ENCODE results near the gene IRAK2. TPM values are rescaled to one million over a fixed set of nuclear protein-coding genes. Genes with fewer than 3 reads are reported as not detected.
"Not testable (repeated sequence)": the region's sequence is repeated elsewhere in the genome, so short reads cannot be mapped to it uniquely, and the experiment has no call there.

The IRAK2 gene
- total RNA-seq, 2 experiments from 2014 or later: 5.1 to 5.2 TPM

- H3K36me3 Mint-ChIP-seq (ENCODE audit: low read depth): peaks cover 33% of the 10 kb centered on the region
- POLR2A ChIA-PET: interaction anchor here (1.1 to 2.0 kb wide), 9 partner anchors 13 to 178 kb away, joined by 3 to 14 read pairs (median 6); partner anchors contain the start of genes FANCD2, SEC13 and TATDN2
- DNase-seq: peak; percentile 32
- peak overlapping the region; percentile 96 for H3K27ac Mint-ChIP-seq
- no peaks in the 10 kb centered on the region for H3K27me3 Mint-ChIP-seq
- CTCF ChIA-PET: interaction anchor here (1.2 to 1.3 kb wide), 2 partner anchors 9 to 81 kb away, joined by 3 read pairs; no protein-coding TSS in a partner anchor
- no peaks in the 10 kb centered on the region for H3K9me3 Mint-ChIP-seq
- H3K4me1 Mint-ChIP-seq: peaks cover 42% of the 10 kb centered on the region
- peak overlapping the region; percentile 85 for H3K4me3 Mint-ChIP-seq
Measured at GRCh38 chr3:10142707-10143560, 21.8 kb upstream of the IRAK2 start.

- DNase-seq: no peak
Measured at GRCh38 chr3:10145685-10146084, 19.0 kb upstream of the IRAK2 start.

DNA sequence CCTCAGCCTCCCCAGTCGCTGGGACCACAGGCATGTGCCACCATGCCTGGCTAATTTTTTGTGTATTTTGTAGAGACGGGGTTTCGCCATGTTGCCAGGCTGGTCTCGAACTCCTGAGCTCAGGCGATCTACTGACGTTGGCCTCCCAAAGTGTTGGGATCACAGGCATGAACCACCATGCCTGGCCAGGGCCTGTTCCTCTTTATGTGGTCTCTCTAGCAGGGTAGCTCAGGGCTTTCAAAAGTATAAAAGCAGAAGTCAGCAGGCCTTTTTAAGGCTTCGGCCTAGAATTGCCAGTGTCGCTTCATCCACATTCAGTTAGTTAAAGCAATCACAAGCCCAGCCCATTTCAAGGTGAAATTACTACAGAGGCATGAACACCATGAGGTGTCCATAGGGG, 15.5 kb upstream of the IRAK2 start:
- no peak for DNase-seq
- Mint-ChIP-seq H3K9me3 (no peaks in the 10 kb centered on the region), H3K36me3 (ENCODE audit: low read depth) (peaks cover 62% of the 10 kb centered on the region), H3K4me3 (no peak overlapping the region), H3K27ac (no peak overlapping the region), H3K27me3 (no peaks in the 10 kb centered on the region), H3K4me1 (peaks cover 21% of the 10 kb centered on the region)
- CTCF ChIA-PET: no interaction called here
- POLR2A ChIA-PET: no interaction called here

More at GRCh38 chr3:10145685-10146084, 19.0 kb upstream of the IRAK2 start:
- CTCF ChIA-PET: interaction anchor here (0.7 to 1.5 kb wide), 2 partner anchors 102 to 121 kb away, joined by 3 read pairs; partner anchors contain the start of gene TATDN2
- Mint-ChIP-seq H3K9me3 (no peaks in the 10 kb centered on the region), H3K27ac (no peak overlapping the region), H3K27me3 (no peaks in the 10 kb centered on the region), H3K36me3 (ENCODE audit: low read depth) (peaks cover 52% of the 10 kb centered on the region), H3K4me3 (peak overlapping the region; percentile 15), H3K4me1 (peaks cover 42% of the 10 kb centered on the region)
- POLR2A ChIA-PET: no interaction called here

DNA sequence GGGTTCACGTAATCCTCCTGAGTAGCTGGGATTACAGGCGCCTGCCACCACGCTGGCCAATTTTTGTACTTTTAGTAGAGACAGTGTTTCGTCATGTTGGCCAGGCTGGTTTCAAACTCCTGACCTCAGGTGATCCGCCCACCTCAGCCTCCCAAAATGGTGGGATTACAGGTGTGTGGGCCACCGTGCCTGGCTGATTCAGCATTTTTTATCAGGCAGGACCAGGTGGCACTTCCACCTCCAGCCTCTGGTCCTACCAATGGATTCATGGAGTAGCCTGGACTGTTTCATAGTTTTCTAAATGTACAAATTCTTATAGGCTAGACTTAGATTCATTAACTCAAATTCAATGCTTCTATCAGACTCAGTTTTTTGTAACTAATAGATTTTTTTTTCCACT, 13.7 kb upstream of the IRAK2 start:
- POLR2A ChIA-PET: interaction anchor here (1.0 kb wide), 1 partner anchor 9 kb away, joined by 3 read pairs; the partner anchor contains the start of gene VHL
- H3K4me3 Mint-ChIP-seq: no peak overlapping the region
- H3K36me3 Mint-ChIP-seq (ENCODE audit: low read depth): peaks cover 68% of the 10 kb centered on the region

DNA sequence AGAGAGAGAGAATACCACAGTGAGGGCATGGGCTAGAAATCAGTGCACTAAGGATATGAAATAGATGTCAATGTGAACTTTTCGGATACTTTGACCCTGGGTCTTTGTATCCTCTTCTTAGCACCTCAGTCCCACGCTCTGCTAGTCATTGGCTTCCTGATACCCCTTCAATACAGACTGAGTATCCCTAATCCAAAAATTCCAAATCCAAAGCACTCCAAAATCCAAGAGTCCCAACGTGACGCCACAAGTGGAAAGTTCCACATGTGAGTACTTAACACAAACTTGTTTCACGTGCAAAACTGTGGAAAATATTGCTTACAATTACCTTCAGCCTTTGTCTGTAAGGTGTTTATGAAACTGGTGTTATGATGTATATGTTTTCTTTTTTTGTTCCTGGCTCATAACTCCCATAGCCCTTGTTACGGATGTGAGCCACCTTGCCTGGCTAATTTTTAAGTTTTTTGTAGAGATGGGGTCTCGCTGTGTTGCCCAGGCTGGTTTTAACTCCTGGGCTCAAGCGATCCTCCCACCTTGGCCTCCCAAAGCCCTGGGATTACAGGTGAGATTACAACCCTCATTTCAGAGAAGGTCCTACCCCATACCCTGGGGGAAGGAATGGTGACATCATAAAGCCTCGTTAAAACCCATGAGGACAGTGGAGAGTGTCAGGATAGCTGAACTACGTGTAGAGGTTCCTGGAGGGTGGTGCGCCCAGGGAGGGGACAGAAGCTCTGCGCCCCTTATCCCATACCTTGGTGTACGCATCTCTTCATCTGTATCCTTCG, 10.2 kb upstream of the IRAK2 start:
- POLR2A ChIA-PET: no interaction called here
- Mint-ChIP-seq H3K9me3 (no peaks in the 10 kb centered on the region), H3K4me1 (no peaks in the 10 kb centered on the region), H3K4me3 (no peak overlapping the region), H3K36me3 (ENCODE audit: low read depth) (peaks cover 58% of the 10 kb centered on the region), H3K27ac (no peak overlapping the region), H3K27me3 (no peaks in the 10 kb centered on the region)
- DNase-seq: no peak
- CTCF ChIA-PET: interaction anchor here (1.0 kb wide), 1 partner anchor 38 kb away, joined by 4 read pairs; no protein-coding TSS in a partner anchor

More for the DNA sequence above, 13.7 kb upstream of the IRAK2 start:
- no peak for DNase-seq
- Mint-ChIP-seq H3K9me3 (no peaks in the 10 kb centered on the region), H3K27ac (no peak overlapping the region), H3K27me3 (no peaks in the 10 kb centered on the region), H3K4me1 (peaks cover 9% of the 10 kb centered on the region)
- CTCF ChIA-PET: interaction anchor here (1.3 to 2.4 kb wide), 2 partner anchors 73 to 113 kb away, joined by 3 to 11 read pairs; no protein-coding TSS in a partner anchor

DNA sequence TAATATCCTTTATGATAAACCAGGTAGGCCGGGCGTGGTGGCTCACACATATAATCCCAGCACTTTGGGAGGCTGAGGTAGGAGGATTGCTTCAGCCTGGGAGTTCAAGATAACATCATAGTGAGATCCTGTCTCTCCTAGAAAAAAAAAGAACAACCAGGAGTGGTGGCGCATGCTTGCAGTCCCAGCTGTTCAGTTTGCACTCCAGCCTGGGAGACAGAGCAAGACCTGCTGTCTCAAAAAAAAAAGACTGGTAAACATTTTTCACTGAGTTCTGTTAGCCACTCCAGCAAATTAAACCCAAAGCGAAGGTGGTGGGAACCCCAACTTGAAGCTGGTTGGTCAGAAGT, 9.6 kb upstream of the IRAK2 start:
- H3K9me3 Mint-ChIP-seq: no peaks in the 10 kb centered on the region
- DNase-seq: no peak
- no peak overlapping the region for H3K4me3 Mint-ChIP-seq
- CTCF ChIA-PET: no interaction called here
- no peaks in the 10 kb centered on the region for H3K4me1 Mint-ChIP-seq
- H3K27me3 Mint-ChIP-seq: no peaks in the 10 kb centered on the region
- H3K36me3 Mint-ChIP-seq (ENCODE audit: low read depth): peaks cover 53% of the 10 kb centered on the region
- POLR2A ChIA-PET: no interaction called here
- no peak overlapping the region for H3K27ac Mint-ChIP-seq

DNA sequence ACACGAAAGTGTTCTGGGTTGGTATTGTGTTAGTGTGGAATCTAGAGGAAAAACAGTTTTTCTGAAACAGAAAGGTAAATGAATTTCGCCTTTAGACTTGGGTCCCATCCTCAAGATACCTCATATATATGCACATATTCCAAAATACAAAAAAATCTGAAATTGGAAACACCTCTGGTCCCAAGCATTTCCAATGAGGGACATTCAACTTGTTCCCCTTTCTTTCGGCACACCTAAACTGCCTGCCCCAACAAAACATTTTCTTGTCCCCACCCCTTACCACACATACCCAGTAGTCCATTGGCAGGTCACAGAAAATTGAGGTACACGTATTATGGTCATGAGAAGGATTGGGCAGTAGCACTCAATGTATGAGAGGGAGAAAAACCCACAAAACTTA, 9.1 kb upstream of the IRAK2 start:
- no peak overlapping the region for H3K27ac Mint-ChIP-seq
- H3K4me3 Mint-ChIP-seq: no peak overlapping the region
- H3K36me3 Mint-ChIP-seq (ENCODE audit: low read depth): peaks cover 47% of the 10 kb centered on the region
- ChIA-PET CTCF (no interaction called here), POLR2A (interaction anchor here (1.2 kb wide), 1 partner anchor 10 kb away, joined by 3 read pairs; no protein-coding TSS in a partner anchor)
- H3K4me1 Mint-ChIP-seq: no peaks in the 10 kb centered on the region
- no peaks in the 10 kb centered on the region for H3K9me3 Mint-ChIP-seq
- DNase-seq: no peak
- H3K27me3 Mint-ChIP-seq: no peaks in the 10 kb centered on the region

GRCh38 chr3:10157031-10157430, 7.7 kb upstream of the IRAK2 start:
- POLR2A ChIA-PET: interaction anchor here (0.6 kb wide), 1 partner anchor 118 kb away, joined by 3 read pairs; no protein-coding TSS in a partner anchor
- CTCF ChIA-PET: interaction anchor here (0.6 kb wide), 1 partner anchor 56 kb away, joined by 6 read pairs; no protein-coding TSS in a partner anchor
- Mint-ChIP-seq H3K36me3 (ENCODE audit: low read depth) (peaks cover 35% of the 10 kb centered on the region), H3K4me3 (no peak overlapping the region), H3K27ac (no peak overlapping the region), H3K9me3 (no peaks in the 10 kb centered on the region), H3K4me1 (peaks cover 3% of the 10 kb centered on the region), H3K27me3 (no peaks in the 10 kb centered on the region)
- DNase-seq: no peak

- H3K9me3 Mint-ChIP-seq, H3K27me3 Mint-ChIP-seq, H3K27ac Mint-ChIP-seq, DNase-seq, H3K4me3 Mint-ChIP-seq, H3K4me1 Mint-ChIP-seq, POLR2A ChIA-PET: not testable (repeated sequence)
- H3K36me3 Mint-ChIP-seq (ENCODE audit: low read depth): peaks cover 22% of the 10 kb centered on the region
- CTCF ChIA-PET: interaction anchor here (0.6 to 3.6 kb wide), 2 partner anchors 105 to 256 kb away, joined by 3 to 10 read pairs; no protein-coding TSS in a partner anchor
Measured at GRCh38 chr3:10158555-10158954, 6.2 kb upstream of the IRAK2 start.

DNA sequence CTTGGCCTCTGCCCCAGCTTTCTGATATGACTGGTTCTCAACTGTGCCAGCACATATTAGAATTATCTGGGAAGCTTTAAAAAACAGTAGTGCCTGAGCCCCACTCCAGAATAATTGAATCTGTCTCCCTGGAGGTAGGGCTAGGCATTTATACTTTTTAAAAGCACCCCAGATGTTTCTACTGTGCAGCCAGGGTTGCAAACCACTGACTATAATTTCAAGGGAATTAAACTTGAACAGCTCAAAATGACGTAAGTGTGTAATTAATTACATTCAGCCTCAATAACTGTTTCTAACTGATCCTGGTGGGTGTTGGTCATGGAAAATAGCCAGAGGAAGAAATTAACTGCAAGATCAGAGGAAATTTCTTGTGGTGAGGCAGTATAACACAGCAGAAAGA, 4.4 kb upstream of the IRAK2 start:
- Mint-ChIP-seq H3K4me3 (no peak overlapping the region), H3K27ac (no peak overlapping the region), H3K4me1 (peaks cover 11% of the 10 kb centered on the region), H3K9me3 (no peaks in the 10 kb centered on the region), H3K27me3 (no peaks in the 10 kb centered on the region), H3K36me3 (ENCODE audit: low read depth) (peaks cover 12% of the 10 kb centered on the region)
- DNase-seq: no peak
- ChIA-PET CTCF (interaction anchor here (0.7 to 3.6 kb wide), 3 partner anchors 16 to 103 kb away, joined by 3 to 10 read pairs (median 5); partner anchors contain the start of gene VHL), POLR2A (interaction anchor here (0.8 kb wide), 1 partner anchor 60 kb away, joined by 3 read pairs; no protein-coding TSS in a partner anchor)

DNA sequence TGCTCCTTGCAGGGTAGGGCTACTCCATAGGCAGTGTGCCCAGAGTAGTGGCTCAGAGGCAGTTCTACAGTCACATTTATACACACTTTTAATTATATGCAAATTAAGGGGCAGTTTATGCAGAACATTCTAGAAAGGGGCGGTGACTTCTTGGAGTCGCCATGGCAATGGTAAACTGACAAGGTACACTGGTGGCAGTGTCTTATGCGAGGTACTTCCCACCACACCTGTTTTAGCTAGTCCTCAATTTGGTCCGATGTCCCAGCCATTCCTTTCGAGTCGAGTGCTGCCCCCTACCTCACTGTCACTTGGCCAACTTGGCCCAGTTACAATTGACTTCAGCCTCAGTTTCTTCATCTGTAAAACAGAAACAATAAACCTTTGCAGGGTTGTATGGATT, 3.8 kb upstream of the IRAK2 start:
- Mint-ChIP-seq H3K4me3 (no peak overlapping the region), H3K27me3 (no peaks in the 10 kb centered on the region), H3K27ac (no peak overlapping the region), H3K36me3 (ENCODE audit: low read depth) (peaks cover 6% of the 10 kb centered on the region), H3K4me1 (peaks cover 12% of the 10 kb centered on the region), H3K9me3 (no peaks in the 10 kb centered on the region)
- POLR2A ChIA-PET: interaction anchor here (0.8 kb wide), 1 partner anchor 59 kb away, joined by 3 read pairs; no protein-coding TSS in a partner anchor
- CTCF ChIA-PET: interaction anchor here (1.2 to 3.6 kb wide), 3 partner anchors 32 to 103 kb away, joined by 3 to 10 read pairs (median 4); no protein-coding TSS in a partner anchor
- DNase-seq: no peak

DNA sequence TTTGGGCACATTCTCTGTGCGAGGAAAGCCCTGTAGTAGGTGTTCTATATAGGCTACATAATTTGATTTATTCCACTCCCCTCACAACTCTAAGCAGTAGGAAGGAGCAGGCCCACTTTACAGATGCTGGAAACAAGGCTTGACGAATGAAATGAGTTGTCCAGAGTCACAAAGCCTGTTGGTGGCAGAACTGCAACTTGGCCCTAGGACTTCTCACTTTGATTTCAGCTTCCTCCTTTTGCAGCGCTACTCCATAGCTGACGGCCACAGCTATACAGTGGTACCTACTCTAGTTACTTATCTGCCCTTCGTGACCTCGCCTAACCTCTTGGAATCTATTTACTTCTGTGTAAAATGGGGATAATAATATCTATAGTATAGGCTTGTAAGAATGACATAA, 2.5 kb upstream of the IRAK2 start:
- DNase-seq: no peak
- Mint-ChIP-seq H3K4me3 (no peak overlapping the region), H3K36me3 (ENCODE audit: low read depth) (no peaks in the 10 kb centered on the region), H3K27ac (no peak overlapping the region), H3K27me3 (no peaks in the 10 kb centered on the region), H3K9me3 (no peaks in the 10 kb centered on the region), H3K4me1 (peaks cover 21% of the 10 kb centered on the region)
- POLR2A ChIA-PET: no interaction called here
- CTCF ChIA-PET: interaction anchor here (0.6 to 1.3 kb wide), 3 partner anchors 33 to 99 kb away, joined by 3 to 4 read pairs (median 3); no protein-coding TSS in a partner anchor
